ENCODE data around the gene ADGRE2. TPM values are rescaled to one million over a fixed set of nuclear protein-coding genes. Genes with fewer than 3 reads are reported as not detected.
A peak's percentile ranks its signal among the peaks of the same experiment; 100 is the strongest.
"Not testable (repeated sequence)": the region's sequence is repeated elsewhere in the genome, so short reads cannot be mapped to it uniquely, and the experiment has no call there.

The ADGRE2 gene
- total RNA-seq, 4 donors from 2014 or later: 0.65 to 6.0 (median 3.0) TPM

GRCh38 chr19:14775869-14776586 lies 2.3 kb downstream of the ADGRE2 start:
- H3K4me1 ChIP-seq: peaks cover 0 to 10% (median 6%) of the 10 kb centered on the region in 4 donors
- DNase-seq (ENCODE audit: extremely low spot score): no peak
- no peak for TF ChIP-seq CTCF (IDR thresholded peaks at IDR 0.05)
- no peak for TF ChIP-seq POLR2AphosphoS5 (IDR thresholded peaks at IDR 0.05)
- TF ChIP-seq EP300 (IDR thresholded peaks at IDR 0.05): no peak
- WGBS: 2% methylated on average over 17 of the region's 22 CpGs
- H3K27me3 ChIP-seq: peaks cover 0 to 76% (median 0%) of the 10 kb centered on the region in 4 donors
- H3K36me3 ChIP-seq: no peaks in the 10 kb centered on the region
- intact Hi-C loops (cut with DNase I): no loop called here
- peak overlapping the region; percentile 25 to 44 (median 28) for H3K4me3 ChIP-seq
- H3K27ac ChIP-seq (replicated peaks in 1 of 4): no peak overlapping the region
- H3K9me3 ChIP-seq: no peaks in the 10 kb centered on the region

GRCh38 chr19:14775326-14775725 lies 3.0 kb downstream of the ADGRE2 start:
- intact Hi-C loops (cut with DNase I); H3K4me1 ChIP-seq; DNase-seq (ENCODE audit: extremely low spot score); H3K9me3 ChIP-seq; H3K36me3 ChIP-seq; H3K27ac ChIP-seq (replicated peaks in 1 of 4): not testable (repeated sequence)
- WGBS: 74% methylated on average over 8 of the region's 8 CpGs
- H3K4me3 ChIP-seq: peak overlapping the region in 1 of 4 donors; percentile 31
- peaks cover 0 to 76% (median 0%) of the 10 kb centered on the region in 4 donors for H3K27me3 ChIP-seq

GRCh38 chr19:14774373-14774772 lies 4.0 kb downstream of the ADGRE2 start:
- no peak for TF ChIP-seq POLR2A (IDR thresholded peaks at IDR 0.05; ENCODE audit: low read depth)
- TF ChIP-seq POLR2AphosphoS5 (IDR thresholded peaks at IDR 0.05): no peak
- no peak for TF ChIP-seq CTCF (IDR thresholded peaks at IDR 0.05)
- no peak for TF ChIP-seq EP300 (IDR thresholded peaks at IDR 0.05)
- DNase-seq (ENCODE audit: extremely low spot score): no peak
- Histone ChIP-seq H3K4me1 (peaks cover 0 to 10% (median 6%) of the 10 kb centered on the region in 4 donors), H3K9me3 (no peaks in the 10 kb centered on the region), H3K27ac (replicated peaks in 1 of 4) (no peak overlapping the region), H3K27me3 (peaks cover 0 to 68% (median 0%) of the 10 kb centered on the region in 4 donors), H3K4me3 (no peak overlapping the region), H3K36me3 (no peaks in the 10 kb centered on the region)
- WGBS: 71% methylated on average over 8 of the region's 10 CpGs
- intact Hi-C loops (cut with DNase I): no loop called here

- H3K27me3 ChIP-seq: peaks cover 0 to 69% (median 0%) of the 10 kb centered on the region in 4 donors
- H3K4me3 ChIP-seq; H3K9me3 ChIP-seq; H3K4me1 ChIP-seq; H3K27ac ChIP-seq (replicated peaks in 1 of 4); intact Hi-C loops (cut with DNase I); H3K36me3 ChIP-seq: not testable (repeated sequence)
- DNase-seq (ENCODE audit: extremely low spot score): peak; percentile 3
- WGBS: 67% methylated on average over 9 of the region's 9 CpGs
Observed at GRCh38 chr19:14773722-14774121, 4.6 kb downstream of the ADGRE2 start.

GRCh38 chr19:14772995-14773394 lies 5.4 kb downstream of the ADGRE2 start:
- no peak for TF ChIP-seq CTCF (IDR thresholded peaks at IDR 0.05)
- TF ChIP-seq EP300 (IDR thresholded peaks at IDR 0.05): no peak
- no peak for TF ChIP-seq POLR2AphosphoS5 (IDR thresholded peaks at IDR 0.05)
- TF ChIP-seq POLR2A (IDR thresholded peaks at IDR 0.05; ENCODE audit: low read depth): no peak
- H3K36me3 ChIP-seq: no peaks in the 10 kb centered on the region
- peaks cover 0 to 10% (median 6%) of the 10 kb centered on the region in 4 donors for H3K4me1 ChIP-seq
- no peak overlapping the region for H3K4me3 ChIP-seq
- H3K9me3 ChIP-seq: no peaks in the 10 kb centered on the region
- intact Hi-C loops (cut with DNase I): no loop called here
- no peak for DNase-seq (ENCODE audit: extremely low spot score)
- WGBS: 89% methylated on average over 7 of the region's 7 CpGs
- no peak overlapping the region for H3K27ac ChIP-seq (replicated peaks in 1 of 4)
- peaks cover 0 to 69% (median 0%) of the 10 kb centered on the region in 4 donors for H3K27me3 ChIP-seq

- 74% methylated on average over 8 of the region's 8 CpGs for WGBS
- Histone ChIP-seq H3K36me3 (no peaks in the 10 kb centered on the region), H3K4me1 (peaks cover 0 to 10% (median 6%) of the 10 kb centered on the region in 4 donors), H3K4me3 (no peak overlapping the region), H3K27ac (replicated peaks in 1 of 4) (no peak overlapping the region), H3K9me3 (no peaks in the 10 kb centered on the region), H3K27me3 (peaks cover 0 to 67% (median 0%) of the 10 kb centered on the region in 4 donors)
- intact Hi-C loops (cut with DNase I): no loop called here
- no peak for TF ChIP-seq POLR2AphosphoS5 (IDR thresholded peaks at IDR 0.05)
- no peak for TF ChIP-seq POLR2A (IDR thresholded peaks at IDR 0.05; ENCODE audit: low read depth)
- TF ChIP-seq CTCF (IDR thresholded peaks at IDR 0.05): no peak
- TF ChIP-seq EP300 (IDR thresholded peaks at IDR 0.05): no peak
- DNase-seq (ENCODE audit: extremely low spot score): no peak
Observed at GRCh38 chr19:14772467-14772866, 5.9 kb downstream of the ADGRE2 start.
